ENCODE measurements around the gene UQCC2.
A peak's percentile ranks its signal among the peaks of the same experiment; 100 is the strongest.

Gene UQCC2

DNA sequence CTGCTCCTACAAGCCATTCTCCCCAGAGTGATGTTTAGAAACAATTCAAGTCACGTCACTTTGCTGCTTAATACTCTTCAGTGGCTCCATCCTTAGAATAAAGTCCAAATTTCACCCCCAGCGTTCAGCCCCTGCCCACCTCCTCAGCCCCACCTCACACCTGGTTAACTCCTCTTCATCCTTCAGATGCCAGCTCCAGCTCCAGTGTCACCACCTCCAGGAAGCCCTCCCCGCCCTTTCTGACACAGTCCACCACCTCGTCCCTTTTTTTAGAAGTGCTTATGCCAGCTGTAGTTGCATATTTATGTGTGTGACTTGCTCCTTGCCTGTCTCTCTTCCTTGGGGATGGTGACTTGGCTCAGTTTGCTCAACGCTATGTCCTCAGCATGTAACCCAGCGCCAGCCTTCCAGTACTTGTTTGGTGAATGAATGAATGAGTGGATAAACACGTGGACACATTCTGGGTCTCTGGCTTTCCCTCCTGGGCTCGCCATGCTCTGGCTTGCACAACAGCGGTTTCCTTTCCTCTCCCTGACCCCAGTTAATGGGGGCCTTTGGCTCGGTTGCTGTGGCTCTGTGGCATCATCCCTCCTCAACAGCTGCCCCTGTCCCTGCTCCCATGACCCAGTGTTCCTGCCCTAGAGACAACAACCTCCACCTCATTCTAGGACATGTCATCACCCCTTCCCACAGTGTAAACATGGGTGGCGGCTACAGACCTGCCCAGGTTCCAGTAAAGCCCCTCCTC, 38.9 kb upstream of the UQCC2 start:
- H3K9me3 ChIP-seq (ENCODE audit: control insufficient read depth, low read length) = no peaks in the 10 kb centered on the region
- no peak overlapping the region for H3K4me3 ChIP-seq (ENCODE audit: low read length)
- no peak overlapping the region for H3K9ac ChIP-seq (ENCODE audit: low read length)
- H3K27me3 ChIP-seq (ENCODE audit: control insufficient read depth, insufficient read depth, low read length) = no peaks in the 10 kb centered on the region
- H3K4me1 ChIP-seq (ENCODE audit: control insufficient read depth, insufficient read depth, low read length) = peaks cover 27% of the 10 kb centered on the region
- no peaks in the 10 kb centered on the region for H3K36me3 ChIP-seq (ENCODE audit: control insufficient read depth, insufficient read depth, low read length)

- Histone ChIP-seq H3K9me3 (ENCODE audit: control insufficient read depth, low read length) (no peaks in the 10 kb centered on the region), H3K4me1 (ENCODE audit: control insufficient read depth, insufficient read depth, low read length) (peaks cover 30% of the 10 kb centered on the region), H3K27me3 (ENCODE audit: control insufficient read depth, insufficient read depth, low read length) (no peaks in the 10 kb centered on the region), H3K9ac (ENCODE audit: low read length) (no peak overlapping the region), H3K36me3 (ENCODE audit: control insufficient read depth, insufficient read depth, low read length) (no peaks in the 10 kb centered on the region), H3K4me3 (ENCODE audit: low read length) (no peak overlapping the region)
These were observed 37.9 kb upstream of the UQCC2 start for GRCh38 chr6:33749401-33749800.

- Histone ChIP-seq H3K4me3 (ENCODE audit: low read length) (no peak overlapping the region), H3K27me3 (ENCODE audit: control insufficient read depth, insufficient read depth, low read length) (no peaks in the 10 kb centered on the region), H3K9me3 (ENCODE audit: control insufficient read depth, low read length) (no peaks in the 10 kb centered on the region), H3K4me1 (ENCODE audit: control insufficient read depth, insufficient read depth, low read length) (peaks cover 35% of the 10 kb centered on the region), H3K9ac (ENCODE audit: low read length) (no peak overlapping the region), H3K36me3 (ENCODE audit: control insufficient read depth, insufficient read depth, low read length) (no peaks in the 10 kb centered on the region)
These were observed 37.3 kb upstream of the UQCC2 start for GRCh38 chr6:33748841-33749240.

DNA sequence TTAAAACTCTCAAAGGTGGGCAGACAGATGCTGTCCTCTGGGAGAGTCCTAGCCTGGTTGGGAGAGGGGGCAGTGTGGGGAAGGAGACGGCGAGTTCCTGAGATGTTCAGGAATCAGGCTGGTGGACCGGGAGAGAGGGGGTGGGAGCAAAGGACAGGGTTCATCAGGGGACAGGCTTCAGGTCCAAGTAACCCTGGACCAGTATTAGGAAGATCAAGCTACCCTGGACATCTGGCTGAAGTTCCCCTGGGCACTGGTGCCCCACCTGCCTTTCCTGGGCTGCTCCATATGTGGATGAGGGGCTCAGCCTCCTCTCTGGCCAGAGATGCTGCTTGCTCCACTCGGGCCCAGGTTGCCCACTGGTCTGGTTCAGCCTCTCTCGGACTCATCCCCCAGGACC, 36.3 kb upstream of the UQCC2 start:
- no peaks in the 10 kb centered on the region for H3K9me3 ChIP-seq (ENCODE audit: control insufficient read depth, low read length)
- H3K27me3 ChIP-seq (ENCODE audit: control insufficient read depth, insufficient read depth, low read length) = no peaks in the 10 kb centered on the region
- H3K36me3 ChIP-seq (ENCODE audit: control insufficient read depth, insufficient read depth, low read length) = no peaks in the 10 kb centered on the region
- peaks cover 40% of the 10 kb centered on the region for H3K4me1 ChIP-seq (ENCODE audit: control insufficient read depth, insufficient read depth, low read length)
- no peak overlapping the region for H3K9ac ChIP-seq (ENCODE audit: low read length)
- no peak overlapping the region for H3K4me3 ChIP-seq (ENCODE audit: low read length)

DNA sequence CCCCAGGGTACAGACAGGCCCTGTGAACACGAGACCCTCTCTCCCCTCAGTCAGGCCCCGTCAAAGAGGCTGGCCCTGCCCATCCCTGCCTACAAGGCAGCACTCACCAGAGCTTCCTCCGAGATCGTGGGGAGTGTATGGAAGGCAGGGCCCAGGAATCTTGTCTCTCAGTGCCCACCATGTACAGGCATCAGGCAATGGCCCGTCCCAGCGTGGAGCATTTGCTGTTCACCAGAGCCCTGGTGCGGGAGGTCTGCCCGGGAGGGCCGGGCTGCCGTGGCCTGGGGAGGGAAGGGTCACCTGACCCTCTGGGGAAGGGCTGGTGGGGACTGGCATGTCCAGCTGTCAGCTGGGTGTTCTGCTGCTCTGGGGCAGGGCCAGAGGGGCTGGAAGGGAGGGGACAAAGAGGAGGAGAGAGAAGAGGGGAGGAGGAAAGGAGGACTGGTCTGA, 35.2 kb upstream of the UQCC2 start, which contains the start of gene IP6K3:
IP6K3 (minus strand) TSS at position 255 of the 450 bp plus-strand sequence. CDS start 11,429 bp downstream, outside the sequence.
- Histone ChIP-seq H3K36me3 (ENCODE audit: control insufficient read depth, insufficient read depth, low read length) (no peaks in the 10 kb centered on the region), H3K4me1 (ENCODE audit: control insufficient read depth, insufficient read depth, low read length) (peaks cover 37% of the 10 kb centered on the region), H3K9ac (ENCODE audit: low read length) (no peak within 1 kb of the TSS), H3K9me3 (ENCODE audit: control insufficient read depth, low read length) (no peaks in the 10 kb centered on the region), H3K27me3 (ENCODE audit: control insufficient read depth, insufficient read depth, low read length) (no peaks in the 10 kb centered on the region), H3K4me3 (ENCODE audit: low read length) (no peak within 1 kb of the TSS)

DNA sequence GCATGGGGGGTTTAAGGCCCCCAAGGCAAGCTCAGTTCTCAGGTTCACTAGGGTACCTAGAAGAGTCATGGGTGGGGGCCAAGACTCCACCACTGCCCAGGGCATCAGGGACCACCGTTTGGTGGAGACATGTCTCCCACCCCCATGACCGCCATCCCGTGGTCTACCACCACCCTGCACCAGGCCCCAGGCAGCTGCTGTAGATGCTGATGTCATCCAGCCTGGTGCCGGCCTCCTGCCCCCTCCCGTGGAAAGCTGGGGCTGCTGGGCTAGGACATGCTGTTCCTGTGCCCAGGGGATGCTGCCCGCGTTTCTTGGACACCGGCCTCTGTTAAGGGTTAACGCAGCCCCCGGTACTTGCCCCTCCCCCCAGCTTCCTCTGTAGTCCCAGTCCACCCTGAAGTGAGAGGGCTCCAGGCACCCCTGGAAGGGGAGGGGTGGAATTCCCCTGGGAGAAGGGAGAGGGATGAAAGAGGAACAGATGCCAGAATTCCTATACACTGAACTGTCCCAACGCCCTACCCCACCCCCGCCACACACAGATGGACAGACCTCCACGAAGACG, 34.6 kb upstream of the UQCC2 start:
- Histone ChIP-seq H3K4me3 (ENCODE audit: low read length) (no peak overlapping the region), H3K4me1 (ENCODE audit: control insufficient read depth, insufficient read depth, low read length) (peaks cover 33% of the 10 kb centered on the region), H3K27me3 (ENCODE audit: control insufficient read depth, insufficient read depth, low read length) (no peaks in the 10 kb centered on the region), H3K36me3 (ENCODE audit: control insufficient read depth, insufficient read depth, low read length) (no peaks in the 10 kb centered on the region), H3K9ac (ENCODE audit: low read length) (no peak overlapping the region), H3K9me3 (ENCODE audit: control insufficient read depth, low read length) (no peaks in the 10 kb centered on the region)

DNA sequence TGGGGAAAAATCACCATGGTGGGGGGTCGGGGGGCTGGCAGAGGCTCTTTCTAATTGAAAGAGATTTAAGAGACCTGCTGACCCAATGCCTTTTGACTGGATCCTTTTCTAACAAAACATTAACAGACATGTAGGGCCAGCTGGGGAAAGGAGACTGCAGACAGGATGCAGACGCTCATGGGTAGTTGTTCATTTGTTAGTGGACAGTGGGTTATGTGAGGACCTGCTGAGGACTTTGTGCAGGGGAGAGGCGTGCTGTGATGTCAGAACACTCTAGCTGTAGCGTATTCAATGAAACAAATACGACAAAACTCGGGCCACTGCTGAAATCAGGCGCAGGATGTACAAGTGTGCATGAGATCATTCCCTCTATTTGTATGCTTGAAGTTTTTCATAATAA, 34.0 kb upstream of the UQCC2 start:
- Histone ChIP-seq H3K4me1 (ENCODE audit: control insufficient read depth, insufficient read depth, low read length) (peaks cover 33% of the 10 kb centered on the region), H3K9me3 (ENCODE audit: control insufficient read depth, low read length) (no peaks in the 10 kb centered on the region), H3K36me3 (ENCODE audit: control insufficient read depth, insufficient read depth, low read length) (no peaks in the 10 kb centered on the region), H3K9ac (ENCODE audit: low read length) (no peak overlapping the region), H3K4me3 (ENCODE audit: low read length) (no peak overlapping the region), H3K27me3 (ENCODE audit: control insufficient read depth, insufficient read depth, low read length) (no peaks in the 10 kb centered on the region)

- H3K4me1 ChIP-seq (ENCODE audit: control insufficient read depth, insufficient read depth, low read length) = peaks cover 37% of the 10 kb centered on the region
- no peak overlapping the region for H3K9ac ChIP-seq (ENCODE audit: low read length)
- no peaks in the 10 kb centered on the region for H3K36me3 ChIP-seq (ENCODE audit: control insufficient read depth, insufficient read depth, low read length)
- no peak overlapping the region for H3K4me3 ChIP-seq (ENCODE audit: low read length)
- no peaks in the 10 kb centered on the region for H3K27me3 ChIP-seq (ENCODE audit: control insufficient read depth, insufficient read depth, low read length)
- H3K9me3 ChIP-seq (ENCODE audit: control insufficient read depth, low read length) = no peaks in the 10 kb centered on the region
These were observed 33.5 kb upstream of the UQCC2 start for GRCh38 chr6:33744895-33745546.

DNA sequence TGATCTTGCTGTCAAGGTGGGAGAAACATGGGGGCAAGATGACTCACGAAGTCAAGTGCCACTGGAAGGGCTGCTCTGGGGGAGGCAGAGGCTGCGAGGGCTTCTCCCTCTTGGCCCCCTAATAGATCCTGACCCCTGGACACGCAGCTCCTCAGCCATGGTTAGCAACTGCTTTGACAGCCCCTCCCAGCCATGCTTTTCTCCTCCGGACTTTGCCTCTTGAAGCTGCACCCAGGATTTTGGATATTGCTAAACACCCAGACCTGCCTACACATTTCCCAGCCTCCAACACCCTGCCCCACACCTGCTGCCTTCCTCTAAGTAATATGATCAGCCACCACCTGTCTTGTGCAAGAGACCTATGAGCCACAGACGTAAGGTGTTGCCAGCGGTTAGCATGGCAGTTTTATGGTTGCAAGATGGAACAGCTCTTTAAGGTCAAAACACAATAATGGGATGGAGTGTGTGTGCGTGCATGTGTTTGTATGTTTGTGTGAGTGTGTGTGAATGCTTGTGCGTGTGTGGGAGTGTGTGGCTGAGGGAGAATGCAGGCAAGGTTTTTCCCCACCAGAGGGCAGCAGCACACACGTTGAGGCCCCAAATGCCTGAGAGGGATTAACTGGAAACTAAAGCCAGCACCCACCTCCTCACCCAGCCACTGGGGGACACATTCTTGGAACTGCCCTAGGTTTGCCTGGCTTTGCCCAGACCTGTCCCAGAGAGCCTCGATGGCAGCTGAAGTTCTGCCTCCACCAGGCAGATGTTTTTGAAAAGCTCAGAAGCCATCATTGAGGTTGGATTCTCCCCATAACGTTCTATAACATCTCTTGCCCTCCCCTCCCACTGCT, 32.7 kb upstream of the UQCC2 start:
- no peaks in the 10 kb centered on the region for H3K36me3 ChIP-seq (ENCODE audit: control insufficient read depth, insufficient read depth, low read length)
- peak overlapping the region; percentile 13 for H3K9ac ChIP-seq (ENCODE audit: low read length)
- peaks cover 41% of the 10 kb centered on the region for H3K4me1 ChIP-seq (ENCODE audit: control insufficient read depth, insufficient read depth, low read length)
- no peaks in the 10 kb centered on the region for H3K27me3 ChIP-seq (ENCODE audit: control insufficient read depth, insufficient read depth, low read length)
- H3K4me3 ChIP-seq (ENCODE audit: low read length) = no peak overlapping the region
- no peaks in the 10 kb centered on the region for H3K9me3 ChIP-seq (ENCODE audit: control insufficient read depth, low read length)

DNA sequence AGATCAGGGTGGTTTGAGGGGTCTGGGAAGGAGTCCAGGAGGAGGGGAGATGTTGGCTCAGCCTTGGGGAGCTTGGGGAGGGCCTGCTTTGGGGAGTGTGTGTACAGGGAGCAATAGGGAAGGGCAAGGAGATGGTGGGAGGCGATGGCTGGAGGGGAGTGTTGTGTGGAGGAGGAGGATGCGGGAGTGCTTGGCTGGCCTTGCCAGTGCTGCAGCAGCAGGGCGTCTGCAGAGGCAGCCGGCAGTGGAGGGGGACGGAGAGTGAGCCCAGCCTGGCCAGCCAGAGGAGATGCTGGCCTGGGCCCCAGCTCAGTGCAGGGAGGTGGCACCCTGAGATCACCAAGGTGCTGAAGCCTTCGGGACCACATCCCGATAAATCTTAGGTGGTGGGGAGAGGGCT, 31.3 kb upstream of the UQCC2 start:
- Histone ChIP-seq H3K27me3 (ENCODE audit: control insufficient read depth, insufficient read depth, low read length) (no peaks in the 10 kb centered on the region), H3K9ac (ENCODE audit: low read length) (no peak overlapping the region), H3K4me1 (ENCODE audit: control insufficient read depth, insufficient read depth, low read length) (peaks cover 41% of the 10 kb centered on the region), H3K4me3 (ENCODE audit: low read length) (no peak overlapping the region), H3K9me3 (ENCODE audit: control insufficient read depth, low read length) (no peaks in the 10 kb centered on the region), H3K36me3 (ENCODE audit: control insufficient read depth, insufficient read depth, low read length) (no peaks in the 10 kb centered on the region)

DNA sequence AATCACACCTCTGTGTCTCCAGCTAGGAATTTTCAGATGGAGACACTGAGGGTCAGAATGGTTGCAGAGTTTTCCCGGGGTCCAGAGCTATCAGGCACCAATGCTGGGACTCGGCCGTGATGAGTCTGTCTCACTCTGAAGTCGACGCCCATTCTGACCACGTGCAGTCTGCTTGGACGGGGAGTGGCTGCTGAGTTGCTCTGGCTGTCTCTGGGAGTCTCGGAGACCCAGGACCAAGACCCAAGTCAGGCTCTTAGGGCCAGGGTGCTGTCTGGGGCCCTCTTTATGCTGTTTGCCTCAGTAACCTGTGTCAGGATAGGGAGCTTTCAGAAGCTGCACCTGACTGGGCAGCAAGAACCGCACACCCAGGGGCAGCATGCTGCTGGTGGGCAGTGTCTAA, 30.6 kb upstream of the UQCC2 start:
- no peak overlapping the region for H3K9ac ChIP-seq (ENCODE audit: low read length)
- H3K4me1 ChIP-seq (ENCODE audit: control insufficient read depth, insufficient read depth, low read length) = peaks cover 41% of the 10 kb centered on the region

More for the DNA sequence above, 30.6 kb upstream of the UQCC2 start:
- Histone ChIP-seq H3K27me3 (ENCODE audit: control insufficient read depth, insufficient read depth, low read length) (no peaks in the 10 kb centered on the region), H3K36me3 (ENCODE audit: control insufficient read depth, insufficient read depth, low read length) (no peaks in the 10 kb centered on the region), H3K4me3 (ENCODE audit: low read length) (no peak overlapping the region), H3K9me3 (ENCODE audit: control insufficient read depth, low read length) (no peaks in the 10 kb centered on the region)

All from mucosa of stomach (tissue), 1 donor.